ENCODE measurements around the gene GRB10. TPM values are rescaled to one million over a fixed set of nuclear protein-coding genes. Genes with fewer than 3 reads are reported as not detected.

Gene GRB10
- total RNA-seq, 1 experiment from 2014 or later: 47.9 TPM

- peaks cover 14% of the 10 kb centered on the region; the same call in 1 of the 2 replicates for H3K79me2 ChIP-seq (ENCODE audit: low read depth)
These were observed 57.9 kb downstream of the GRB10 start for GRCh38 chr7:50724526-50725520.

DNA sequence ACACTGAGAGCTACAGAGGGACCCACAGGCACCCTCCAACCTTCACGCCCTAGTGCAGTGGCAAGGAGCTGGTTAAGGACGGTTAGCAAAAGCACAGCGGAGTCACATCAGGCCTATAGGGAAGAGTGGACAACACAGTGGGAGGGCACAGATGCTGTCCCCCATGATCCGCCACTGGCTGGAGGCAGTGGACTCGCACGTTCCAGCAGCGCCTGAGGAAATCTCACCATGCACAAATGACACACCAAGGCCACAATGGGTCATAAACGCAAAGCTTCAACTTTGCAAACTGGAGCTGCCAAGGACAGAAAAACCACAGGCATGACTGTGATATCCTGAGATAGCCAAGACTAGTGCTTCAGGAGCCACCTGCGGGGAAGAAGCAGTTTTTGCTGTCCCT is 58.8 kb downstream of the GRB10 start:
- Histone ChIP-seq H3K4me3 (no peak overlapping the region), H3K79me2 (ENCODE audit: low read depth) (peaks cover 12% of the 10 kb centered on the region; the same call in 1 of the 2 replicates), H2AFZ (no peak overlapping the region), H3K9me3 (ENCODE audit: insufficient read depth, low read depth) (no peaks in the 10 kb centered on the region), H3K4me1 (replicated peaks; ENCODE audit: insufficient read depth) (peaks cover 15% of the 10 kb centered on the region), H3K4me2 (no peak overlapping the region), H3K27ac (no peak overlapping the region), H3F3A (ENCODE audit: insufficient read depth, low read depth) (peaks cover 3% of the 10 kb centered on the region; the same call in 1 of the 2 replicates), H3K27me3 (ENCODE audit: insufficient read depth, low read depth) (no peaks in the 10 kb centered on the region), H3K9me2 (ENCODE audit: insufficient read depth) (no peaks in the 10 kb centered on the region), H3K36me3 (ENCODE audit: low read depth) (no peaks in the 10 kb centered on the region), H4K20me1 (ENCODE audit: insufficient read depth) (peaks cover 30% of the 10 kb centered on the region)
- no peak for TF ChIP-seq EZH2 (IDR thresholded peaks at IDR 0.05; ENCODE audit: low read depth)
- TF ChIP-seq, protein P1, sequence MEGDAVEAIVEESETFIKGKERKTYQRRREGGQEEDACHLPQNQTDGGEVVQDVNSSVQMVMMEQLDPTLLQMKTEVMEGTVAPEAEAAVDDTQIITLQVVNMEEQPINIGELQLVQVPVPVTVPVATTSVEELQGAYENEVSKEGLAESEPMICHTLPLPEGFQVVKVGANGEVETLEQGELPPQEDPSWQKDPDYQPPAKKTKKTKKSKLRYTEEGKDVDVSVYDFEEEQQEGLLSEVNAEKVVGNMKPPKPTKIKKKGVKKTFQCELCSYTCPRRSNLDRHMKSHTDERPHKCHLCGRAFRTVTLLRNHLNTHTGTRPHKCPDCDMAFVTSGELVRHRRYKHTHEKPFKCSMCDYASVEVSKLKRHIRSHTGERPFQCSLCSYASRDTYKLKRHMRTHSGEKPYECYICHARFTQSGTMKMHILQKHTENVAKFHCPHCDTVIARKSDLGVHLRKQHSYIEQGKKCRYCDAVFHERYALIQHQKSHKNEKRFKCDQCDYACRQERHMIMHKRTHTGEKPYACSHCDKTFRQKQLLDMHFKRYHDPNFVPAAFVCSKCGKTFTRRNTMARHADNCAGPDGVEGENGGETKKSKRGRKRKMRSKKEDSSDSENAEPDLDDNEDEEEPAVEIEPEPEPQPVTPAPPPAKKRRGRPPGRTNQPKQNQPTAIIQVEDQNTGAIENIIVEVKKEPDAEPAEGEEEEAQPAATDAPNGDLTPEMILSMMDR (conservative IDR thresholded peaks at IDR 0.05): no peak
- no TSS peak for BruUV-seq (replicated peaks)
- ChIA-PET POLR2A (ENCODE audit: unreplicated experiment) (no interaction called here), CTCF (no interaction called here)
- intact Hi-C loops (cut with micrococcal nuclease; ENCODE audit: unreplicated experiment): no loop called here
- no peak for DNase-seq

More at GRCh38 chr7:50724526-50725520, 57.9 kb downstream of the GRB10 start:
- ChIA-PET POLR2A (ENCODE audit: unreplicated experiment) (interaction anchor here (0.6 kb wide), 1 partner anchor 12 kb away, joined by 6 read pairs; no protein-coding TSS in a partner anchor), CTCF (no interaction called here)
- Histone ChIP-seq H3F3A (ENCODE audit: insufficient read depth, low read depth) (no peaks in the 10 kb centered on the region; the same call in 1 of the 2 replicates), H2AFZ (no peak overlapping the region), H3K27ac (no peak overlapping the region), H3K4me2 (no peak overlapping the region), H3K27me3 (ENCODE audit: insufficient read depth, low read depth) (no peaks in the 10 kb centered on the region), H3K9me2 (ENCODE audit: insufficient read depth) (no peaks in the 10 kb centered on the region), H4K20me1 (ENCODE audit: insufficient read depth) (peaks cover 37% of the 10 kb centered on the region), H3K36me3 (ENCODE audit: low read depth) (no peaks in the 10 kb centered on the region), H3K4me3 (no peak overlapping the region), H3K4me1 (replicated peaks; ENCODE audit: insufficient read depth) (peaks cover 6% of the 10 kb centered on the region), H3K9me3 (ENCODE audit: insufficient read depth, low read depth) (no peaks in the 10 kb centered on the region)
- no peak for DNase-seq
- no TSS peak for BruUV-seq (replicated peaks)
- TF ChIP-seq EZH2 (IDR thresholded peaks at IDR 0.05; ENCODE audit: low read depth): no peak
- TF ChIP-seq, protein P1 (conservative IDR thresholded peaks at IDR 0.05): no peak
- intact Hi-C loops (cut with micrococcal nuclease; ENCODE audit: unreplicated experiment): no loop called here

DNA sequence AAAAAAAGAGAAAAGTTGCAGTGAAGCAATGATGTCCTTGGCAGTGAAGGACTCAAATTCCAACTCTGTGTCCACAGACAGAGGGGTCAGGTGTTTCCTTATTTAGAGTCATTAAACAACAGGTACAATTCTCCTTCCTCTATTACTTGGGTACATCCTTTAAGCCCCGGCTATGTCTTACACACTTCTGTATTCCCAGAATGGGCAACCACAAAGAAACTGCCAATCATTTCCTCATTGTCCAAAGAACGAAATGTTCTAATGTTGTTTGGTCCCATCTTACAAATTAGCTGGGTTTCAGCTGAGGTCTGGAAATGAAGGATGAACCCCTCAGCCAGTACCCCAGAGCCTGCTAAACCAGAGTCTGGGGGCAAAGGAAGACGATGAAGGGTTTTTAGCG is 59.5 kb downstream of the GRB10 start:
- no peak for DNase-seq
- H3K4me2 ChIP-seq: no peak overlapping the region
- H3K9me2 ChIP-seq (ENCODE audit: insufficient read depth): no peaks in the 10 kb centered on the region
- peaks cover 3% of the 10 kb centered on the region; the same call in 1 of the 2 replicates for H3F3A ChIP-seq (ENCODE audit: insufficient read depth, low read depth)
- intact Hi-C loops (cut with micrococcal nuclease; ENCODE audit: unreplicated experiment): no loop called here
- no peak overlapping the region for H2AFZ ChIP-seq
- no peak overlapping the region for H3K4me3 ChIP-seq
- H4K20me1 ChIP-seq (ENCODE audit: insufficient read depth): peaks cover 26% of the 10 kb centered on the region
- peaks cover 12% of the 10 kb centered on the region; the same call in 1 of the 2 replicates for H3K79me2 ChIP-seq (ENCODE audit: low read depth)
- no peak for TF ChIP-seq EZH2 (IDR thresholded peaks at IDR 0.05; ENCODE audit: low read depth)
- TF ChIP-seq, protein P1 (conservative IDR thresholded peaks at IDR 0.05): no peak
- peaks cover 21% of the 10 kb centered on the region for H3K4me1 ChIP-seq (replicated peaks; ENCODE audit: insufficient read depth)
- no peaks in the 10 kb centered on the region for H3K9me3 ChIP-seq (ENCODE audit: insufficient read depth, low read depth)
- no TSS peak for BruUV-seq (replicated peaks)
- no peaks in the 10 kb centered on the region for H3K36me3 ChIP-seq (ENCODE audit: low read depth)
- no peaks in the 10 kb centered on the region for H3K27me3 ChIP-seq (ENCODE audit: insufficient read depth, low read depth)
- H3K27ac ChIP-seq: no peak overlapping the region
- CTCF ChIA-PET: no interaction called here
- POLR2A ChIA-PET (ENCODE audit: unreplicated experiment): no interaction called here
